ENCODE data around the gene PADI3.

DNA sequence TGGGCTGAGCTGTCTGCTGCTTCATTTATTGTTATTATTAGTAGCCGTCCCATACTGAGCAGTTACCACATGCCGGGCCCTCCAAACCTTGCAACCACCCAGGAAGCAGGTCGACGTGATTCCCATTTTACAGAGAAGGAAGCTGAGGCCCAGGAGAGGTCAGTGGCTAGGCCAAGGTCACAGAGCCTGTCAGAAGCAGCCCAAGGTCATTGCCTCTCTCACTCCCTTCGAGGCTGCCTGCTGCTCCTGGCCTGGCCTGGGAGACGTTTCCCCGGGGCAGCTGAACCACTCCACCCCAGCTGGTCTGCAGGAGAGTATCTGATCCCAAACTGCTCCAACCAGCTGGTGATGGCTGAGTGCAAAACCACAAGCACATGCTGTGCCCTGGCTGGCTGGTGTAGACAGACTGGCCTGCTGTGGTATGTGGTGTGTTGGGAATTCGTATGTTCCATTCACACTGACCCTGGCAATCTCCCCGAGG is 65.6 kb downstream of the PADI3 start:
- TF ChIP-seq, protein P1, sequence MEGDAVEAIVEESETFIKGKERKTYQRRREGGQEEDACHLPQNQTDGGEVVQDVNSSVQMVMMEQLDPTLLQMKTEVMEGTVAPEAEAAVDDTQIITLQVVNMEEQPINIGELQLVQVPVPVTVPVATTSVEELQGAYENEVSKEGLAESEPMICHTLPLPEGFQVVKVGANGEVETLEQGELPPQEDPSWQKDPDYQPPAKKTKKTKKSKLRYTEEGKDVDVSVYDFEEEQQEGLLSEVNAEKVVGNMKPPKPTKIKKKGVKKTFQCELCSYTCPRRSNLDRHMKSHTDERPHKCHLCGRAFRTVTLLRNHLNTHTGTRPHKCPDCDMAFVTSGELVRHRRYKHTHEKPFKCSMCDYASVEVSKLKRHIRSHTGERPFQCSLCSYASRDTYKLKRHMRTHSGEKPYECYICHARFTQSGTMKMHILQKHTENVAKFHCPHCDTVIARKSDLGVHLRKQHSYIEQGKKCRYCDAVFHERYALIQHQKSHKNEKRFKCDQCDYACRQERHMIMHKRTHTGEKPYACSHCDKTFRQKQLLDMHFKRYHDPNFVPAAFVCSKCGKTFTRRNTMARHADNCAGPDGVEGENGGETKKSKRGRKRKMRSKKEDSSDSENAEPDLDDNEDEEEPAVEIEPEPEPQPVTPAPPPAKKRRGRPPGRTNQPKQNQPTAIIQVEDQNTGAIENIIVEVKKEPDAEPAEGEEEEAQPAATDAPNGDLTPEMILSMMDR (conservative IDR thresholded peaks at IDR 0.05 in 1 of 2, IDR thresholded peaks at IDR 0.05 in 1 of 2; ENCODE audit: low read depth in 1 of 2, low read length in 2 of 2), result no peak
- no peak for TF ChIP-seq EZH2 (IDR thresholded peaks at IDR 0.05; ENCODE audit: low read length, missing control alignments)
